Peyer's patch (tissue), 4 donors: ENCODE results near the gene AEBP2. TPM values are rescaled to one million over a fixed set of nuclear protein-coding genes. Genes with fewer than 3 reads are reported as not detected.
A peak's percentile ranks its signal among the peaks of the same experiment; 100 is the strongest.

Experiments used
- DNase-seq, 3 donors: peaks; one replicate each; pipeline ENCODE4 v3.0.0-alpha.2; 2017 to 2019
- H3K27ac ChIP-seq, 4 donors: fragments of 200-600 bp; sonication (generic); one replicate each; pipeline ENCODE4 v1.5.1; 2016 to 2019
- H3K27me3 ChIP-seq, 2 donors: fragments of 200-600 bp; sonication (generic); one replicate each; pipeline ENCODE4 v1.5.1; 2019
- H3K36me3 ChIP-seq, 3 donors: fragments of 200-600 bp; sonication (generic); one replicate each; pipeline ENCODE4 v1.5.1; 2016 to 2019
- H3K4me1 ChIP-seq, 4 donors: fragments of 200-600 bp; sonication (generic); one replicate each; pipeline ENCODE4 v1.5.1; 2016 to 2019
- H3K4me3 ChIP-seq, 4 donors: fragments of 200-600 bp; sonication (generic); 1 replicate in 3 of 4; 2 replicates in 1 of 4; pipeline ENCODE4 v1.5.1; 2016 to 2019; ENCODE audit warnings: mild to moderate bottlenecking in 1 of 4
- H3K9me3 ChIP-seq, 4 donors: fragments of 200-600 bp; sonication (generic); one replicate each; pipeline ENCODE4 v1.5.1; 2016 to 2019; ENCODE audit warnings: mild to moderate bottlenecking in 1 of 4
- CTCF ChIP-seq, 6 experiments: fragments of 450-650 bp in 4 of 6; fragments of 200-600 bp in 2 of 6; sonication (generic) in 1 of 6; IDR thresholded peaks; one replicate each; pipeline ENCODE4 v1.5.1; 2017 to 2019; ENCODE audit warnings: antibody characterized with exemption in 6 of 6, mild to moderate bottlenecking in 3 of 6, moderate library complexity in 1 of 6
- POLR2A ChIP-seq, 2 donors: fragments of 450-650 bp; IDR thresholded peaks; one replicate each; pipeline ENCODE4 v1.5.1; 2017; ENCODE audit warnings: antibody characterized with exemption in 2 of 2, mild to moderate bottlenecking in 2 of 2, moderate library complexity in 2 of 2
- total RNA-seq, 4 donors: library from RNA; depleted of rRNA; stranded (reverse); fragments of >200 nt; gene quantifications; one replicate each; pipeline ENCODE4 v1.1.0, GENCODE V29; 2016

The AEBP2 gene
- total RNA-seq, 4 donors from 2014 or later = 22.9 to 58.4 (median 42.3) TPM

GRCh38 chr12:19437996-19438395 lies 1.3 kb upstream of the AEBP2 start:
- TF ChIP-seq POLR2A (IDR thresholded peaks at IDR 0.05) (no peak), CTCF (IDR thresholded peaks at IDR 0.05) (no peak)
- no peaks in the 10 kb centered on the region for H3K9me3 ChIP-seq
- no peaks in the 10 kb centered on the region for H3K27me3 ChIP-seq
- no peaks in the 10 kb centered on the region for H3K36me3 ChIP-seq
- no peak overlapping the region for H3K4me3 ChIP-seq
- no peak for DNase-seq
- no peak overlapping the region for H3K27ac ChIP-seq
- peaks cover 0 to 18% (median 0%) of the 10 kb centered on the region in 4 donors for H3K4me1 ChIP-seq

DNA sequence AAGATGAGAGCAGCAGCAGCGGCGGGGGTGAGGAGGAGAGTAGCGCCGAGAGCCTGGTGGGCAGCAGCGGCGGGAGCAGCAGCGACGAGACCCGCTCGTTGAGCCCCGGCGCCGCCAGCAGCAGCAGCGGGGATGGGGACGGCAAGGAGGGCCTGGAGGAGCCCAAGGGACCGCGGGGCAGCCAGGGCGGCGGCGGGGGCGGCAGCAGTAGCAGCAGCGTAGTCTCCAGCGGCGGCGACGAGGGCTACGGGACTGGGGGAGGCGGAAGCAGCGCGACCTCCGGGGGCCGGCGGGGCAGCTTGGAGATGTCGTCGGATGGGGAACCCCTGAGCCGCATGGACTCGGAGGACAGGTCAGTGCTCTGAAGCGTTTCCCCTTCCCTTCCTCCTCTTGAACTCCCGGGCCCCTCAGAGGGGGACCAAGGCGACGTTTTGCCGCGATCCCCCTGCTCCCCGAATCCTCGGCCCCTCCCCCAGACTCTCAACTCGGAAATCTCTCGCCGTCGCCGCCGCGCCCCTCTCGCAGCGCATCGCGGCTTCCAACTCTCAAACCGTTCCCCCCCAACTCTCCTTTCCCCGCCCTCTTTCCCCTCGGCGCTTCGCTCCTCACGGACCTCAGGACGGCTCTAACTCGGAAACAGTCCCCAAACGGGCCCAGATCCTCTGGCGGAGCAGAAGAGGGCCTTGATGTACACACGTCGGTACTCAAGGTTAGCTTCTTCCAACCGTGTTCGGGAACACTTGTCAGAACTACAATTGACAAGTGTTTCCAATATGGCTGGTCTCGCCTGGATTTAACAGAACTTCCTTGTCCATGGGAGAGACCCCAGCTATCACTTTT lies 947 bp downstream of the AEBP2 start:
- peak overlapping the region; percentile 68 to 99 (median 89) for H3K4me3 ChIP-seq
- no peaks in the 10 kb centered on the region for H3K9me3 ChIP-seq
- H3K4me1 ChIP-seq = peaks cover 0 to 20% (median 0%) of the 10 kb centered on the region in 4 donors
- DNase-seq = peak; percentile 57 to 75 (median 69)
- H3K27me3 ChIP-seq = no peaks in the 10 kb centered on the region
- peak overlapping the region; percentile 83 to 96 (median 84) for H3K27ac ChIP-seq
- TF ChIP-seq POLR2A (IDR thresholded peaks at IDR 0.05) (no peak), CTCF (IDR thresholded peaks at IDR 0.05) (no peak)
- no peaks in the 10 kb centered on the region for H3K36me3 ChIP-seq

DNA sequence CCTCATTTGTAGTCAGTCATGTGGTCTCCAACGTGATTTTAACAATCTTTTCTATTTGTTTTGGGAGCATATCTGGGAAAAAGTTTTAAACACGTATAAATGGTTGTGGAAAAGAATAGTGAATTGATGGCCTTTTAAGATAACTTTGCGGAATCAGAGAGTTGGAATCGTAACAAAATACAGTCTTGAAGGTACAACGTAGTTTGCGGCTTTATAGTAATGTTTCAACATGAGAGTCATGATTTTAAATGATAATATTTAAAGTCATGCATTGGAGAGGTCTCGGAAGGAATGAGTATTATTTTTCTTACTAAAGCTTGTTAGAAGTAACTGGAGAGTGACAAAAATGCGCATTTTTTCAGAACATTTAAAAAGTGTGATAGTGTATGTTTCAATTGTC lies 1.6 kb downstream of the AEBP2 start:
- H3K4me3 ChIP-seq = peak overlapping the region; percentile 68 to 99 (median 89)
- H3K27me3 ChIP-seq = no peaks in the 10 kb centered on the region
- H3K36me3 ChIP-seq = no peaks in the 10 kb centered on the region
- no peak for DNase-seq
- H3K9me3 ChIP-seq = no peaks in the 10 kb centered on the region
- peaks cover 0 to 20% (median 0%) of the 10 kb centered on the region in 4 donors for H3K4me1 ChIP-seq
- TF ChIP-seq CTCF (IDR thresholded peaks at IDR 0.05) = no peak
- TF ChIP-seq POLR2A (IDR thresholded peaks at IDR 0.05) = no peak
- peak overlapping the region in 2 of 4 donors; percentile 86 to 96 for H3K27ac ChIP-seq

DNA sequence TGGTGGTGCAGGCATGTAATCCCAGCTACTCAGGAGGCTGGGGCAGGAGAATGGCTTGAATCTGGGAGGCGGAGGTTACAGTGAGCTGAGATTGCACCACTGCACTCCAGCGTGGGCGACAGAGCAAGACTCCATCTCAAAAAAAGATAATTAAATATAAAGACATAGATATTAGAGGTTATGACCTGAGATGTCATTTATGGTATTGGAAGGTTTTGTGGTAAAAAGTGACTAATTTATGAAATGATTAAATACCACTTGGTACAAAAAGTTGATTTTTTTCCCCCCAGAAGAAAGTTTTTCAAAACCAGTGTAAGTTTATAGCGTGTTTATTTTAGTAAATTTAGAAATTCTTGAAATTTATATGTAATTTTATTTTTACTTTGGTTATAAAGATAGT lies 4.3 kb downstream of the AEBP2 start:
- Histone ChIP-seq H3K9me3 (no peaks in the 10 kb centered on the region), H3K27me3 (no peaks in the 10 kb centered on the region), H3K4me1 (peaks cover 0 to 20% (median 0%) of the 10 kb centered on the region in 4 donors), H3K27ac (no peak overlapping the region), H3K36me3 (no peaks in the 10 kb centered on the region), H3K4me3 (no peak overlapping the region)
- DNase-seq = no peak
- TF ChIP-seq CTCF (IDR thresholded peaks at IDR 0.05) = no peak
- TF ChIP-seq POLR2A (IDR thresholded peaks at IDR 0.05) = no peak

- Histone ChIP-seq H3K4me3 (no peak overlapping the region), H3K27ac (no peak overlapping the region), H3K4me1 (peaks cover 0 to 20% (median 0%) of the 10 kb centered on the region in 4 donors), H3K27me3 (no peaks in the 10 kb centered on the region), H3K36me3 (no peaks in the 10 kb centered on the region), H3K9me3 (no peaks in the 10 kb centered on the region)
- no peak for TF ChIP-seq CTCF (IDR thresholded peaks at IDR 0.05)
- no peak for TF ChIP-seq POLR2A (IDR thresholded peaks at IDR 0.05)
- no peak for DNase-seq
Observed at GRCh38 chr12:19444097-19444496, 4.8 kb downstream of the AEBP2 start.
